Ramos (cell line): ENCODE data around the gene ERF.

Experiments used
- in situ Hi-C: fragments of 300-500 bp; cut with MboI; formaldehyde crosslinking; loops from one replicate; pipeline ENCODE4 v1.14.3; 2022; ENCODE audit warnings: low sequenced_read_pairs; ENCODE audit not compliant: unreplicated experiment

ERF gene

DNA sequence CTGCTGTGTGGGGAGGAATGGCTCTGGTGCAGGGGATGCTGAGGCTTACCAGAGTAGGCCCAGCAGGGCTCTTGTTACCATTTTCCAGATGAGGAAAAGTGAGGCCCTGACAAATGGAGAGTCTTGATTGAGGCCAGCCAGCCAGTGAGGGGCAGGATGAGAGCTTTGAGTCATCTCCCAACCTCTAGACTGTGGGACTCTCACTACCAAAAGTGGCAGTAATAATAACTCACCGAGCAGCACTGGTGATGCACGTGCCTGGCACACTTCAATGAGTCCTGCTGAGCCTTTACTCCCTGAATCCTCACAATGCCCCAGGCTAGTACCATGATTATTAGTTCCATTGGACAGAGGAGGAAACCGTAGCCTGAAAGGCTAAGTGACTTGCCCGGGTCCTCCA is 21.9 kb upstream of the ERF start:
- in situ Hi-C loops: no loop called here

DNA sequence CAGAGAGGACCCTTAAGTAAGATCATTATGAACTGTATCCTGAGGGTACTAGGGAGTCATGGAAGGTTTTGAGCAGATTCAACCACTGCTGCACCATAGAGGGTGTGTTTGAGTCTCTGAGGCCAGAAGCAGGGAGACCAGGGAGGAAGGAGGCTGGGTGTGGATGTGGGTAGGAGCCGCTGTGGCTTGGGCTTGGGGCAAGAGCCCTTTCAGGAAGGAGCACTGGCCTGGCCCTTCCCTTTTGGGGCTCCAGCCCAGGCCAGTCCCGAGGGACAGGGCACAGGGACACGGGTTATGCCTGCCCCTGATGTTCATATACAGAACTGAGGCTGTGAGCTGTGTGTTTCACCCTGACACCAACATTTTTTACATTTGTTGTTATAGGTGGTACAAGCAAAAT is 21.4 kb upstream of the ERF start:
- in situ Hi-C loops: no loop called here

DNA sequence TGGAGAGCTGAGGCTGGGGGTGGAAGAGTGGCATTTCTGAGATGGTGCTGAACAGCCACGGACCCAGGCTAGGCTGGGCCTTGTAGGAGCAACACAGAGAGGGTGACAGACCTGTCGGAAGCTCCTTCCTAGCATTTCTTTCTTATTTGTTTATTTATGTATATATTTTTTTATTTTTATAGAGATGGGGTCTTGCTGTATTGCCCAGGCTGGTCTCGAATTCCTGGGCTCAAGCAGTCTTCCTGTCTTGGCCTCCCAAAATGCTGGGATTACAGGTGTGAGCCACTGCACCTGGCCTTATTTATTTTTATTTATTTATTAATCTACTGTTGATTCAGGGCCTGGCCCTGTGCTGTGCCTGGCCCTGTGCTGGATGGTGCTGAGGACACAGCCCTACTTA is 20.6 kb upstream of the ERF start:
- in situ Hi-C loops: no loop called here

DNA sequence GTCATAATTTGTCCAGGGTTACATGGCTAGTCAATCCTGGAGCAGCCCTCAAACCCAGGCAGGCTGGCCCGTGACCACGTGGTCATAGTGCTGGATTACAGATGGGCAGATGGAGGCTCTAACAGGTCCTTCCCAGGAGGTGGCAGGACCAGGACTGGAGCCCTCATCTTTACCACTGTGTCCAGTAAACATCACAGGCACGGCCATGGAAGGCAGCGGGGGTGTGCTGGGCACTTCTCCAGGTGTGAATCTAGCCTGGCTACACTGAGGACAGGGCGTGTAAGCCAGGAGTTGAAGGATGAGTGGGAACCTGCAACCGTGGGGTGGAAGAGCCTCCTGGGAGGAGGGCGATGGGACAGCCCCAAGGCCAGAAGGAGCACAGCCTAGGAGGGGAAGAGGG is 20.2 kb upstream of the ERF start:
- in situ Hi-C loops: no loop called here

DNA sequence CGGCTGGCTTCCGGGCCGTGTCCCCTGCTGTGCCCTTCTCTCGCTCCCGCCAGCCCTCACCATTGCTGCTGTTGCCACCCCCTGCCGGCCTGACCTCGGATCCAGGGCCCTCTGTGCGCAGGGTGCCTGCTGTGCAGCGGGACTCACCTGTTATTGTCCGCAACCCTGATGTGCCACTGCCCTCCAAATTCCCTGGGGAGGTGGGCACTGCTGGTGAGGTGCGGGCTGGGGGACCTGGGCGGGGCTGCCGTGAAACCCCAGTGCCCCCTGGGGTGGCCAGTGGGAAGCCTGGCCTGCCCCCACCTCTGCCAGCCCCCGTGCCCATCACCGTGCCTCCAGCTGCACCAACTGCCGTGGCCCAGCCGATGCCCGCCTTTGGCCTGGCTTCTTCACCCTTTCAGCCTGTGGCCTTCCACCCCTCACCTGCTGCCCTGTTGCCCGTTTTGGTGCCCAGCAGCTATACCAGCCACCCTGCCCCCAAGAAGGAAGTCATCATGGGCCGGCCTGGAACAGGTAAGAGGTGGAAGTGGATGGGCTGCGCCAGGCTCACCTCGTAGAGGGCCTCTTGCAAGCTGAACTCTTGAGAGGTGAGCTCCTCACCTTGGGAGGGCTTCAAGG is 19.2 kb upstream of the ERF start:
- in situ Hi-C loops: loop anchor here (25.0 kb wide), 1 partner anchor 1487 kb away; the partner anchor contains the start of genes EGLN2, MIA and RAB4B

DNA sequence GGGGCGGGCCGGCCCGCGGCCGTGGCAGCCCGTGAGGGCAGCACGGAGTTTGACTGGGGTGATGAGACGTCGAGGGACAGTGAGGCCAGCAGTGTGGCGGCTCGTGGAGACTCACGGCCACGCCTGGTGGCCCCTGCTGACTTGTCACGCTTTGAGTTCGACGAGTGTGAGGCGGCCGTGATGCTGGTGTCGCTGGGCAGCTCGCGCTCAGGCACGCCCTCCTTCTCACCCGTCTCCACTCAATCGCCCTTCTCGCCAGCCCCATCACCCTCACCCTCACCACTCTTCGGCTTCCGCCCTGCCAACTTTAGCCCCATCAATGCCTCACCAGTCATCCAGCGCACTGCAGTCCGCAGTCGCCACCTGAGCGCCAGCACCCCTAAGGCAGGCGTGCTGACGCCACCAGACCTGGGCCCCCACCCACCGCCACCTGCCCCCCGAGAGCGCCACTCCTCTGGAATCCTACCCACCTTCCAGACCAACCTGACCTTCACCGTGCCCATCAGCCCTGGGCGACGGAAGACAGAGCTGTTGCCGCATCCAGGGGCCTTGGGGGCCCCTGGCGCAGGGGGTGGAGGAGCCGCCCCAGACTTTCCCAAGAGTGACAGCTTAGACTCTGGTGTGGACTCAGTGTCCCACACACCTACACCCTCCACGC is 18.6 kb upstream of the ERF start:
- in situ Hi-C loops: loop anchor here (25.0 kb wide), 1 partner anchor 1486 kb away; the partner anchor contains the start of genes EGLN2, MIA and RAB4B

DNA sequence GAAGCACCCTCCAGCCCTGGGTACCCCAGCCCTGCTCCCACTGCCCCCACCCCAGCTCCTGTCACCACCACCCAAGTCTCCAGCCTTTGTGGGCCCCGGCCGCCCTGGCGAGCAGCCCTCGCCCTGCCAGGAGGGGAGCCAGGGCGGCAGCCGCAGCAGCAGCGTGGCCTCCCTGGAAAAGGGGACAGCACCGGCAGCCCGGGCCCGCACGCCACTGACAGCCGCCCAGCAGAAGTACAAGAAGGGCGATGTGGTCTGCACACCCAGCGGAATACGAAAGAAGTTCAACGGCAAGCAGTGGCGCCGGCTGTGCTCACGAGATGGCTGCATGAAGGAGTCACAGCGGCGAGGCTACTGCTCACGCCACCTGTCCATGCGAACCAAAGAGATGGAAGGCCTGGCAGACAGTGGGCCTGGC is 18.1 kb upstream of the ERF start:
- in situ Hi-C loops: loop anchor here (25.0 kb wide), 1 partner anchor 1486 kb away; the partner anchor contains the start of genes EGLN2, MIA and RAB4B

DNA sequence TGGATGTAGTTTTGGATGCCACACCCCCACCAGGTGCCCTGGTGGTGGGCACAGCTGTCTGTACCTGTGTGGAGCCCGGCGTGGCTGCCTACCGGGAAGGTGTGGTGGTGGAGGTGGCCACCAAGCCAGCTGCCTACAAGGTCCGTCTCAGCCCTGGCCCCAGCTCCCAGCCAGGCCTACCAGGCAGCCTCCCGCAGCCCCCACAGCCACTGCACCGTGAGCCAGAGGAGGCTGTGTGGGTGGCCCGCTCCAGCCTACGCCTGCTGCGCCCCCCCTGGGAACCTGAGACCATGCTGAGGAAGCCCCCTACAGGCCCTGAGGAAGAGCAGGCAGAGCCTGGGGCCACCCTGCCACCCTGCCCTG is 17.6 kb upstream of the ERF start:
- in situ Hi-C loops: loop anchor here (25.0 kb wide), 1 partner anchor 1485 kb away; the partner anchor contains the start of genes EGLN2, MIA and RAB4B

DNA sequence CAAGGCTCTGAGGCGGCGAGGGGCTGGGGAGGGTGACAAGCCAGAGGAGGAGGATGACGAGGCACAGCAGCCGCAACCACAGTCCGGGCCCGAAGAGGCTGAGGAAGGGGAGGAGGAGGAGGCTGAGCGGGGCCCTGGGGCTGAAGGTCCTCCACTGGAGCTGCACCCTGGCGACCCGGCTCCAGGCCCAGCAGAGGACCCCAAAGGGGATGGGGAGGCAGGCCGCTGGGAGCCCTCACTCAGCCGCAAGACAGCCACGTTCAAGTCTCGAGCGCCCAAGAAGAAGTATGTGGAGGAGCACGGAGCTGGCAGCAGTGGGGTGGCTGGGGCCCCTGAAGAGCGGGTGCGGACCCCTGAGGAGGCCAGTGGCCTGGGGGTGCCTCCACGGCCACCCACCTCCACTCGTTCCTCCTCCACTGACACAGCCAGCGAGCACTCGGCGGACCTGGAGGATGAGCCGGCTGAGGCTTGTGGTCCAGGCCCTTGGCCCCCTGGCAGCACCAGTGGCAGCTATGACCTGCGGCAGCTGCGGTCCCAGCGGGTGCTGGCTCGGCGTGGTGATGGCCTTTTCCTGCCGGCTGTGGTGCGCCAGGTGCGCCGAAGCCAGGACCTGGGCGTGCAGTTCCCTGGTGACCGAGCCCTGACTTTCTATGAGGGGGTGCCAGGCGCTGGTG is 17.1 kb upstream of the ERF start:
- in situ Hi-C loops: loop anchor here (25.0 kb wide), 1 partner anchor 1485 kb away; the partner anchor contains the start of genes EGLN2, MIA and RAB4B

DNA sequence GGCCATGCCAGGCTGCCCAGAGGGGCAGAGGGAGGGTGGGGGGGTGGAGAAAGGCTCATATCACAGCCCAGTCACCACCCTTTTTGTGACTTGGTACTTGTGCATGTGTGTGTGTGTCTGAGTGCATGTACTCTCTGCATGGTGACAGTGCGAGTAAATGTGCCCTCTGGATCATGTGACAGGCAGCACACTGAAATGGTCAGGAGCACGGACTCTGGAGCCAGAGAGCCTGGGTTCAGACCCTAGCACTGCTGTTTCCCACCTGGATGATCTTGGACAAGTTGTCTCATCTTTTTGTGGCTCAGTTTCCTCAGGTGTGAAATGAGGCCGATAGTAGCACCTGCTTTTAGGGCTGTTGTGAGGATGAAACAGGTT is 16.1 kb upstream of the ERF start:
- in situ Hi-C loops: loop anchor here (25.0 kb wide), 1 partner anchor 1484 kb away; the partner anchor contains the start of genes EGLN2, MIA and RAB4B

DNA sequence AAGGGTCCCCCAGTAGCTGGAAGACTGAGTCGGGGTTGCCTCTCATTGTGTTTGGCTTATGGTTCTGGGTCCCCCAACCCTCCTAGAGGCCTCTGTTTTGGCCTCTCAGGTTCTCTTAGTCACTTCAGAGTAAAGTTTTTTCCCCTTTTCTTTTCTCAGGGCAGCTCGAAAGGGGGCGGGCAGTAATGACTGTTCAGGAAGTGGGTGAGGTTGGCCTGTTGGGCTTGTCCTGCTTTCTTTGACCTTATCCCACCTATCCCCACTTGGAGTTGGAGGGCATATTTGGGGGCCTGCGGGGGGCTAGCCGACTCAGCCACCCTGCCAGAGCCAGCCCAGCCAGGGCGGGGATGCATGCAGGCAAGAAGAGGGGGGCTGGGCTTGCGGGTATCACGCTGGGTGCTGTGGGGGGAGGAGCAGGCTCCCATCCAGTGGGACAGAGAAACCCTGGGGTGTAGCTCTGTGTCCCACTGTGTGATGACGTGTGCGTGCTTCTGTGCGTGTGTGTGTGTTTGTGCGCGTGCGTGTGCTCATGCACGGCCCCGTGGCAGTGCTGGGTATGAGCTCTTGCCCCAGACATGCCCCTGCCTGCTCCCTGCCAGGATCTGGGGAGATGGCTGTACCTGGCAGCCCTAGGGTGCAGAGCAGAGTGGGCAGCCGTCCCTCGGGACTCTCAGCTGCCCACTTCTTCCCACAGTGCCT is 15.6 kb upstream of the ERF start:
- in situ Hi-C loops: loop anchor here (25.0 kb wide), 1 partner anchor 1483 kb away; the partner anchor contains the start of genes EGLN2, MIA and RAB4B

DNA sequence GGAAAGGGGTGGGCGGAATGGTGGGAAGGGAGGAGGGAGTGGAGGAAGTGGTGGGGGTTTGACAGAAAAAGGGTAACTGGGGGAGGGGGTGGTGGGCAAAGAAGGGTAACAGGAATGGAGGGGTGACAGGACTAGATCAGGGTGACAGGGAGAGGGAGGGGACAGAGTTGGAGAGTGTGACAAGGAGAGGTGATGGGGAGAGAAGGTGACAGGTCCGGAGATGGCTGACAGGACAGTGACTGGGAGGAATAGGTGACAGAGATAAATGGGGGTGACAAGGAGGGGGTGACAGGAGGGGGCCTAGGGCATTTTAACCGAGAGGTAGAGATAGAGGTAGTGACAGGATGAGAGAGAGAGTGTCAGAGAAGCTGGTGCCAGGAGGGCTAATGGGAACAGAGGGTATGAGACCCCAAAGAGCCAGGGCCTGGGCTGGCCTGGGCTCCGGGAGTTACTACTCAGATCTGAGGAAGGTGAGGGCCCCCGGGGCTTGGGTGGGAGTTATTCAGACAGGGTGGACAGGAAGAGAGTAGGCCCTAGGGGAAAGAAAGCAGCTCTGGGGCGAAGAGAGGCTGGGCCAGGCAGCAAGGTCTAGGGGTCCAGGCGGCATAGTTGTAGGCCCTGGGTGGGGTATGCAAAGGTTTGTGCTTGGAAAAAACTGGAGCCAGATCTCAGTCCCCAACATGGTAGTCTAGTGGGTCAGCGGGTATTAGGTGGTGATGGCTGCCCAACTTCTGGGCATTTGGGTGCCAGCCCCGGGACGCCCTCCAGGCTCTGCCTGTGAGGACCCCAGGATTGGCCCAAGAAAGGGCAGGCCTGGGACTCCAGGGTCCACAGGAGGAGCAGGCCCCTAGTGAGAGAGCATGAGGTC is 14.8 kb upstream of the ERF start:
- in situ Hi-C loops: loop anchor here (25.0 kb wide), 1 partner anchor 1482 kb away; the partner anchor contains the start of genes EGLN2, MIA and RAB4B

DNA sequence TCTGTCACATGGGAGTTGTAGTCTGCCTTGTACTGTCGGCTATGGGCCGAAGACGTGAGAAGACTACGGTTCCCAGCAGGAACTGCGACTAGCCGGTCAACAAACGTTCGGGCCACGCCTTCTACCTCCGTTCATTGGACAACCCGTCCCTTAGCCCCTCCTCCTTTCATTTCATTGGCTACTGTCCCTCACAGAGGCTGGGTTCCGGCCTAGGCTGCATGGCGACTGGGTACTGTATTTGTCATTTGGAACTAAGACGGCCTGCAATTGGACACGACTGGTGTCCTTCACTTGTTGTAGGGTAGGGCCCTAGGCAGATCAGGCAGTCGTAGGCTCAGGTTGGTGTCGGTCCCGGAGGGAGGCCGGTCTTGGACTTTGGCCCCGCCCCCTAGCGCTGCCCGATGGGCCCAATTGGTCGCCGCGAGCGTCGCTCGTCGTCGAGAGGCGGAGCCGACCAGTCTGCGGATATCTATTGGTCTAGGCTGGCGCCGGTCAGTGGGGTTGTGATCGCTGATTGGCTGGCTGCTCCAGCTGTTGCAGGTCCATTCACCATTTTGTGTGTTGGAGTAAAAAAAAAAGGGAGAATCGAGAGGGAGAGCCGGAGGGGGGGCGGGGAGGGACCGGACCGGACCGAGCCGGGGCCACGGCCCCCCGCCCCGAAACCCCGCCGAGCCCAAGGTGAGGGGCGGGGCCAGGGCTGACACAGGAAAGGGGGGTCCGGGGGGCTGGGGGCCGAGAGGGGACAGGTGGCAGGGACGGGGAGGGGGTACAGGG is 14.0 kb upstream of the ERF start, which contains the start of gene CIC:
Gene CIC, plus strand, starts transcription at position 549 of the 774 bp plus-strand sequence. CDS start 2,532 bp downstream, outside the sequence.
- in situ Hi-C loops: loop anchor here (25.0 kb wide), 1 partner anchor 1482 kb away; the partner anchor contains the start of genes EGLN2, MIA and RAB4B

DNA sequence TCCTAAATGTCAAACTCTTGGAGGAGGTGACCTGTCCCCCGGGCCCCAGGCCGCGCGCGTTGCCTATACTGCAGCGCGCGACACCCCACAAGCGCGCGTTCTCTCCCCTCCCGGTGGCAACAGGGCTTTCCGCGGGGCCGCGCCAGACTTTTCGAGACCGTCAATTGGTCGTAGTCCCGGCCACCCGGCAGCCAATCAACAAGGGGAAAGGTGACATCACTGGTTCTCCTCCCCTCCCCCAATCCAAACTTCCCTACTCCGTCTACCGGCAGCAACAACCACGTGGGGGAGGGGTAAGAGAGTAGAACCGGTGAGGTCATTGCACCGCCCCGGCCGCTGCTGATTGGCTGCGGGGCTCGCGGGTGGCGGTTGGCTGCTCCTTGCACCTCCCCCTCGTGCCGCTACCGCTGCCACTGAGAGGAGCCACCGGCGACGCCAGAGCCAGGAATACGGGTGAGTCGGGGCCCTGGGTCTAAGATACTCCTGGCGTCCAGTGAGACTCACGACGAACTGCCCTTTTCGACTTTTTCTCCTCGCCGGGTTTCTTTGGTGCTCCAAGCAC is 13.3 kb upstream of the ERF start:
- in situ Hi-C loops: loop anchor here (25.0 kb wide), 1 partner anchor 1481 kb away; the partner anchor contains the start of genes EGLN2, MIA and RAB4B

DNA sequence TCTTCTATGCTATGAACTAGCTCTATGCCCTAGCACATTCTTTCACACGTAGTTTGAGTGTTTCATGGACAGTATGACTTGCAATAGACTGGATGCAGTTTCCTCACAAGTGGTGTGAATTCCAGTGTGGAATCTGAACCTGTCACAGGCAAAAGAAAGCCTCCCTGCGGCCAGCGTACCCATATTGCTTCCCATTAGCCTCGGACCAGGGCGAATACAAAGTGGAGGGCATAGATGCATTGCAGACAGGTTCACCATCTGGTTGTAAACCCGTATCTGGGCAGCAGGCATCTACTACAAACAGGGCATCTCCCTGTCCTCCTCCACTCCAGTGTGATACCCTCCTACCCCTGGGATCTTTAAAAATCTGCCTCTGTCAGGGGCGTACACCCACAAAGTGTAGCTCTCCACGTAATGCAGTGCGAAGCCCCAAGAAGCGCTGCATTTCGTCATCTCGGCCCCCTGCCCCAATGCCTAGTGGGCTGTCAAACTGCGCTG is 12.8 kb upstream of the ERF start:
- in situ Hi-C loops: loop anchor here (25.0 kb wide), 1 partner anchor 1480 kb away; the partner anchor contains the start of genes EGLN2, MIA and RAB4B

DNA sequence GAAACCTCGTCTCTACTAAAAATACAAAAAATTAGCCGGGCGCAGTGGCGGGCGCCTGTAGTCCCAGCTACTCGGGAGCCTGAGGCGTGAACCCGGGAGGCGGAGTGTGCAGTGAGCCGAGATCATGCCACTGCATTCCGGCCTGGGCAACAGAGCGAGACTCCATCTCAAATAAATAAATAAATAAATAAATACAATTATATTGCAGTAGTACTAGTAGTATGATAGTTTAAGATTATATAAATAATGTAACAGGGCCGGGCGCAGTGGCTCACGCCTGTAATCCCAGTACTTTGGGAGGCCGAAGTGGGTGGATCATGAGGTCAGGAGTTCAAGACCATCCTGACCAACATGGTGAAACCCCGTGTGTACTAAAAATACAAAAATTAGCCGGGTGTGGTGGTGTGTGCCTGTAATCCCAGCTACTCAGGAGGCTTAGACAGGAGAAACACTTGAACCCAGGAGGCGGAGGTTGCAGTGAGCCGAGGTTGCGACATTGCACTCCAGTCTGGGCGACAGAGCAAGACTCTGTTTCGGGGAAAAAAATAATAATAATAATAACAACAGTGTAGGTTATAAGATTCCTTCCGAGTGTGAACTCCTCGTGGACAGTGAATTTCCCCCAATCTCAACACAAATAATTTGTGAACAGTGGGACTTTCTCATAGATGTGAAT is 12.1 kb upstream of the ERF start:
- in situ Hi-C loops: loop anchor here (25.0 kb wide), 1 partner anchor 1480 kb away; the partner anchor contains the start of genes EGLN2, MIA and RAB4B

DNA sequence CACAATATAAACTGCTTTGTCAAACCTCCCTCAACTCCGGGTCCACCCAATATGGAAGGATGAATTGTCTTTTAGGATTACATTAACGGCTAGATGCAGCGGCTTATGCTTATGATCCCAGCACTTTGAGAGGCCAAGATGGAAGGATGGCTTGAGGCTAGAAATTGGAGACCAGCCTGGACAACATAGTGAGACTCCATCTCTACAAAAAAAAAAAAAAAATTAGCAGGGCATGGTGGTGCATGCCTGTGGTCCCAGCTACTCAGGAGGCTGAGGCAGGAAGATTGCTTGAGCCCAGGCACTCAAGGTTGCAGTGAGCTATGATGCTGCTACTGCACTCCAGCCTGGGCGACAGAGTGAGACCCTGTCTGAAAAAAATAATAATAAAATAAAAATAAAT is 11.2 kb upstream of the ERF start:
- in situ Hi-C loops: loop anchor here (25.0 kb wide), 1 partner anchor 1479 kb away; the partner anchor contains the start of genes EGLN2, MIA and RAB4B
